ENCODE measurements around the gene RB1. TPM values are rescaled to one million over a fixed set of nuclear protein-coding genes. Genes with fewer than 3 reads are reported as not detected.

Gene RB1
- total RNA-seq, 1 experiment from 2014 or later: 36.7 TPM

DNA sequence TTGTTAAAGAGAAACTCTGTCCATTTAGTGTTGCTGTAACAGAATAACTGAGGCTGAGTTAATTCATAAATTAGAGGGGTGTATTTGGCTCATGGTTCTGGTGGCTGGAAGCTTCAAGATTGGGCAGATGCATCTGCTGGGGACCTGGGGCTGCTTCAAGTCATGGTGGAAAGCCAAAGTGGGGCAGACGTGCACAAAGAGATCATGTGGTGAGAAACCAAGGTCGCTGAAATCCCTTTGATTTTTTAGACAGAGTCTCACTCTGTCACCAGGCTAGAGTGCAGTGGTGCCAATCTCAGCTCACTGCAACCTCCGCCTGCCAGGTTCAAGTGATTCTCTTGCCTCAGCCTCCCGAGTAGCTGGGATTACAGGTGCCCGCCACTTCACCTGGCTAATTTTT is 183.3 kb downstream of the RB1 start:
- H3K9me2 ChIP-seq (ENCODE audit: insufficient read depth): no peaks in the 10 kb centered on the region
- intact Hi-C loops (cut with micrococcal nuclease): no loop called here
- no peaks in the 10 kb centered on the region for H3K9me3 ChIP-seq (ENCODE audit: control insufficient read depth in 1 of 2, insufficient read depth in 1 of 2, low read depth in 1 of 2, low read length in 2 of 2)
- no peak overlapping the region for H3K4me3 ChIP-seq (replicated peaks in 1 of 2; ENCODE audit: low read depth in 1 of 2, low read length in 2 of 2)
- CTCF ChIA-PET: no interaction called here
- no peak overlapping the region for H3K4me2 ChIP-seq (ENCODE audit: low read length)
- ATAC-seq (no peak), DNase-seq (ENCODE audit: low read depth, low spot score) (no peak)
- H3K79me2 ChIP-seq (ENCODE audit: insufficient read depth, low read length): no peaks in the 10 kb centered on the region
- H3K27ac ChIP-seq (ENCODE audit: low read depth, low read length): no peak overlapping the region
- H3K27me3 ChIP-seq (ENCODE audit: insufficient read depth, low read length): no peaks in the 10 kb centered on the region
- no peaks in the 10 kb centered on the region for H4K20me1 ChIP-seq (ENCODE audit: insufficient read depth)
- no peak overlapping the region for H3K9ac ChIP-seq (ENCODE audit: low read length)
- no TSS peak for BruUV-seq (replicated peaks)
- H3K4me1 ChIP-seq (ENCODE audit: control insufficient read depth in 1 of 2, insufficient read depth in 2 of 2, low read length in 2 of 2): no peaks in the 10 kb centered on the region
- H3K36me3 ChIP-seq (ENCODE audit: control insufficient read depth in 1 of 2, insufficient read depth in 2 of 2, low read length in 2 of 2): no peaks in the 10 kb centered on the region
- POLR2A ChIA-PET: no interaction called here
- TF ChIP-seq ZFX (IDR thresholded peaks at IDR 0.05): no peak
- no peak for TF ChIP-seq TCF7L2 (IDR thresholded peaks at IDR 0.05; ENCODE audit: borderline replicate concordance, extremely low read depth, insufficient read depth, insufficient read length)
- TF ChIP-seq SP1 (IDR thresholded peaks at IDR 0.05; ENCODE audit: low read depth): no peak
- TF ChIP-seq ZBTB33 (IDR thresholded peaks at IDR 0.05; ENCODE audit: extremely low read depth, insufficient replicate concordance, low read length): no peak
- TF ChIP-seq FOSL1 (IDR thresholded peaks at IDR 0.05; ENCODE audit: low read depth): no peak
- TF ChIP-seq, protein P1, sequence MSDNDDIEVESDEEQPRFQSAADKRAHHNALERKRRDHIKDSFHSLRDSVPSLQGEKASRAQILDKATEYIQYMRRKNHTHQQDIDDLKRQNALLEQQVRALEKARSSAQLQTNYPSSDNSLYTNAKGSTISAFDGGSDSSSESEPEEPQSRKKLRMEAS (IDR thresholded peaks at IDR 0.05): no peak
- TF ChIP-seq POLR2AphosphoS5 (IDR thresholded peaks at IDR 0.05; ENCODE audit: low read depth, low read length): no peak
- no peak for TF ChIP-seq EZH2phosphoT487 (IDR thresholded peaks at IDR 0.05; ENCODE audit: borderline replicate concordance)
- TF ChIP-seq CBX3 (IDR thresholded peaks at IDR 0.05; ENCODE audit: low read depth): no peak
- TF ChIP-seq SIN3A (IDR thresholded peaks at IDR 0.05; ENCODE audit: low read depth): no peak
- no peak for TF ChIP-seq POLR2A (IDR thresholded peaks at IDR 0.05; ENCODE audit: borderline replicate concordance, extremely low read depth, insufficient read depth, insufficient read length)
- no peak for TF ChIP-seq ZNF274 (IDR thresholded peaks at IDR 0.05; ENCODE audit: low read depth, low read length)
- no peak for TF ChIP-seq YY1 (IDR thresholded peaks at IDR 0.05; ENCODE audit: extremely low read depth, insufficient replicate concordance, low read depth, low read length)
- TF ChIP-seq CTCF (IDR thresholded peaks at IDR 0.05 in 2 of 3, conservative IDR thresholded peaks at IDR 0.05 in 1 of 3; ENCODE audit: borderline replicate concordance in 1 of 3, insufficient read depth in 1 of 3, low read depth in 2 of 3, low read length in 2 of 3): no peak
- TF ChIP-seq EZH2 (IDR thresholded peaks at IDR 0.05): no peak
- no peak for TF ChIP-seq SRF (IDR thresholded peaks at IDR 0.05; ENCODE audit: low read depth)
- no peak for TF ChIP-seq ELF1 (IDR thresholded peaks at IDR 0.05; ENCODE audit: borderline replicate concordance, low read depth)
- no peak for TF ChIP-seq EGR1 (IDR thresholded peaks at IDR 0.05; ENCODE audit: low read depth)
- H2AFZ ChIP-seq (ENCODE audit: low read depth, low read length, poor library complexity, severe bottlenecking): no peak overlapping the region
- RAD21 ChIA-PET (ENCODE audit: low non-redundant PET in 1 of 2, low total read pairs in 2 of 2, uncharacterized antibody in 2 of 2, unreplicated experiment in 2 of 2): no interaction called here
